GM12878 (cell line): Measurements from ENCODE around the gene RAB3A. TPM values are rescaled to one million over a fixed set of nuclear protein-coding genes. Genes with fewer than 3 reads are reported as not detected.

Experiments
- ATAC-seq: fragments of 200-7000 bp; cut with Tn5 transposase; 3 replicates; pipeline ENCODE4 v1.9.1; 2020; ENCODE audit warnings: mild to moderate bottlenecking, moderate library complexity
- BruUV-seq: library from RNA; stranded (reverse); fragments of 400-500 nt; replicated peaks from 2 replicates; lab custom pipeline; 2021; lab: Mats Ljungman, UMichigan
- CTCF ChIA-PET: fragments of 300-600 bp; sonication (Branson Sonifier 250); formaldehyde crosslinking; extraction: SDS; loops from one replicate; lab custom pipeline; 2021; ENCODE audit warnings: inconsistent platforms; lab: Yijun Ruan, JAX
- POLR2A ChIA-PET: fragments of 350-600 bp; formaldehyde crosslinking; extraction: SDS; loops from one replicate; lab custom pipeline; 2021; ENCODE audit warnings: inconsistent platforms; lab: Charles Lee
- RAD21 ChIA-PET: fragments of 300-600 bp; sonication (Branson Sonifier 250); formaldehyde crosslinking; loops from one replicate; lab custom pipeline; 2023; ENCODE audit warnings: antibody characterized with exemption; ENCODE audit not compliant: unreplicated experiment; lab: Charles Lee
- SMC1A ChIA-PET: fragments of 300-600 bp; sonication (Branson Sonifier 250); formaldehyde crosslinking; loops from one replicate; lab custom pipeline; 2023; ENCODE audit not compliant: unreplicated experiment, uncharacterized antibody; lab: Charles Lee
- DNase-seq: peaks from one replicate; pipeline ENCODE4 v3.0.0-alpha.2; 2011; ENCODE audit warnings: low read depth, low spot score
- FAIRE-seq: peaks from 3 replicates; lab custom pipeline; 2011; peaks lifted over from hg19 to GRCh38; lab: Jason Lieb, UNC
- H2AFZ ChIP-seq: 2 replicates; pipeline ENCODE4 v1.6.0; 2011; ENCODE audit warnings: low read depth, low read length, control low read depth; ENCODE audit not compliant: control insufficient read depth
- H3K27ac ChIP-seq: 2 replicates; pipeline ENCODE4 v1.5.1; 2011; ENCODE audit warnings: control low read depth; ENCODE audit not compliant: control insufficient read depth, insufficient read depth
- H3K27me3 ChIP-seq, 2 experiments: replicated peaks in 1 of 2; 2 replicates each; pipeline versions ENCODE4 v1.6.0 to v1.6.1; 2011; ENCODE audit warnings: low read length in 1 of 2; ENCODE audit not compliant: control insufficient read depth in 2 of 2, insufficient read depth in 2 of 2
- H3K36me3 ChIP-seq, 2 experiments: 2 replicates each; pipeline ENCODE4 v1.5.1; 2011; ENCODE audit warnings: low read length in 1 of 2; ENCODE audit not compliant: control insufficient read depth in 2 of 2, insufficient read depth in 2 of 2
- H3K4me1 ChIP-seq: 2 replicates; pipeline ENCODE4 v1.6.1; 2011; ENCODE audit warnings: mild to moderate bottlenecking, low read length, moderate library complexity, mixed read lengths; ENCODE audit not compliant: control insufficient read depth, insufficient read depth
- H3K4me2 ChIP-seq: 2 replicates; pipeline ENCODE4 v1.6.0; 2011; ENCODE audit warnings: control low read depth; ENCODE audit not compliant: control insufficient read depth, insufficient read depth
- H3K4me3 ChIP-seq: fragments of 200-600 bp; sonication (generic); 2 replicates; pipeline ENCODE4 v1.5.1; 2016
- H3K79me2 ChIP-seq: 2 replicates; pipeline ENCODE4 v1.6.0; 2011; ENCODE audit warnings: low read length; ENCODE audit not compliant: control insufficient read depth, insufficient read depth
- H3K9ac ChIP-seq: 2 replicates; pipeline ENCODE4 v1.8.0; 2011; ENCODE audit warnings: low read length, control low read depth, mixed read lengths; ENCODE audit not compliant: control insufficient read depth, insufficient read depth
- H3K9me3 ChIP-seq: replicated peaks from 3 replicates; pipeline ENCODE4 v1.5.1; 2011; ENCODE audit warnings: mild to moderate bottlenecking, low read length; ENCODE audit not compliant: control insufficient read depth, insufficient read depth
- H4K20me1 ChIP-seq: 2 replicates; pipeline ENCODE4 v1.6.0; 2011; ENCODE audit not compliant: control insufficient read depth, insufficient read depth
- BHLHE40 ChIP-seq, 2 experiments: fragments of 450-650 bp in 1 of 2; IDR thresholded peaks; 2 replicates each; pipeline ENCODE4 v1.6.1; 2011 to 2017; ENCODE audit warnings: low read depth in 2 of 2, borderline replicate concordance in 1 of 2, improper control_type of control experiment in 1 of 2, low read length in 1 of 2, mild to moderate bottlenecking in 1 of 2
- MEF2B ChIP-seq: fragments of 450-650 bp; IDR thresholded peaks from 2 replicates; pipeline ENCODE4 v1.6.1; 2018; ENCODE audit warnings: mild to moderate bottlenecking, moderate library complexity; ENCODE audit not compliant: partially characterized antibody, poor library complexity, severe bottlenecking
- RAD21 ChIP-seq: IDR thresholded peaks from 2 replicates; pipeline ENCODE4 v1.6.1; 2011; ENCODE audit warnings: mild to moderate bottlenecking, low read depth, low read length, moderate library complexity; ENCODE audit not compliant: insufficient read depth
- RUNX3 ChIP-seq: IDR thresholded peaks from 2 replicates; pipeline ENCODE4 v1.6.1; 2012; ENCODE audit warnings: low read length, inconsistent platforms
- WGBS: methylation state at CpG from one replicate; pipeline ENCODE4 v1.1.6; 2016; ENCODE audit warnings: low lambda C conversion rate; ENCODE audit not compliant: insufficient replicate concordance, insufficient coverage; ENCODE audit errors: missing lambda C conversion rate; 5-methylcytosine and 5-hydroxymethylcytosine counted together
- in situ Hi-C: fragments of 300-500 bp; cut with MboI; formaldehyde crosslinking; loops from 9 replicates; pipeline ENCODE4 v1.14.3; 2018; ENCODE audit warnings: mixed read lengths
- intact Hi-C: fragments of 100-400 bp; cut with micrococcal nuclease; formaldehyde crosslinking; loops from one replicate; pipeline ENCODE4 v1.14.2; 2022; ENCODE audit not compliant: unreplicated experiment
- polyA plus RNA-seq, 11 experiments: library from polyadenylated mRNA; depleted of rRNA in 4 of 11; unstranded in 6 of 11; stranded (reverse) in 5 of 11; fragments of >200 nt; fragmentation: Nextera tagmentation in 4 of 11; fragmentation: Illumina TruSeq in 1 of 11; extraction: Ambion mirVana in 4 of 11; extraction: Trizol in 1 of 11; gene quantifications; 1 replicate in 1 of 11; 2 replicates in 10 of 11; pipeline versions ENCODE4 v1.2.1 to v1.2.3, GENCODE V29; 2011 to 2016; ENCODE audit warnings: inconsistent platforms in 2 of 11, missing spikeins in 2 of 11, low read depth in 1 of 11
- total RNA-seq, 4 experiments: library from RNA; depleted of rRNA in 3 of 4; stranded (reverse); fragments of >200 nt in 3 of 4; fragmentation: Illumina TruSeq in 1 of 4; extraction: Trizol in 1 of 4; gene quantifications; 2 replicates each; pipeline versions ENCODE4 v1.2.1 to v1.2.3, GENCODE V29; 2013 to 2021
- TF ChIP-seq, protein P1 (sequence below): fragments of 450-650 bp; IDR thresholded peaks from 2 replicates; pipeline ENCODE4 v1.6.1; 2017; ENCODE audit warnings: mild to moderate bottlenecking, moderate library complexity

Gene RAB3A
- total and polyA plus RNA-seq, 10 of the 15 experiments (the other 5 are each of a cell fraction or from before 2014, with no cell fraction given), result 0.07 to 3.5 (median 1.2) TPM; not detected in 1

DNA sequence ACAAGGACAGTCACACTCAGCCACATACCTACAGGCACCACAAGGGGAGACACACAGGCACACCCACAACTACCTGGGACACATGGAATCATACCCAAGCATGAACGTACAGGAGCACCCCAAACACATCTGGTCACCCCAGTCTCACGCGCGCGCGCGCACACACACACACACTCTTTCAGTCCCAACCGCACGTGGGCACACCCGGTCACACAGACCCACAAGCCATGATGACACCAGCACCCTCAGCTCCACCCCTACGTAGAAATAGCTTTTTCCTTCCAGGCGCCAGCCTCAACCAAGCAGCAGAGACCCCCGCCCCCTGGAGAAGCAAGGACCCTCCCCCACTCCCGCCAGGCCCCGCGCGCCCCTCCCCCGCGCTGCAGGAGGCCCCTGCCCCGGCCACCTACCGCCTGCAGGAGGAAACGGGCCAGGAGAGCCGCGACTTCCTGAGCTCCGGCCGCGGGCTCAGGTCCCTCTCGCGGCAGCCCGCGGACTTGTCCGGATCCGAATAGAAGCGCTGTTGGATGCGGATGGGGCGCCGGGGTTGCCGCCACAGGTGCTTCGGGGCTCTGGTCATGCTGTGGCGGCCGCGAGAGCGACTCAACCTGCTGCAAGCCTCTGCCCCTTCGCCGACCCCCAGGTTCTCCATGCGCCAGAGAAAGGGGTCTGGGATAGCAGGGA lies 28.8 kb upstream of the RAB3A start:
- 0 out of 2 replicates have a peak, but pooled peaks cover 4% of the 10 kb centered on the region for H3K4me1 ChIP-seq
- FAIRE-seq, result no peak
- intact Hi-C loops, result no loop called here
- no peak for TF ChIP-seq RAD21
- peak; percentile 33; the same call in 1 of the 2 replicates for TF ChIP-seq RUNX3
- peak in 1 of 2 experiments; percentile 46; a peak in 2 of 4 replicates for TF ChIP-seq BHLHE40 (IDR thresholded peaks at IDR 0.05; ENCODE audit: borderline replicate concordance in 1 of 2, low read depth in 2 of 2, low read length in 1 of 2)
- 17% methylated on average over 35 of the region's 46 CpGs for WGBS
- RAD21 ChIA-PET, result interaction anchor here (0.5 to 2.4 kb wide), 3 partner anchors 17 to 134 kb away, joined by 3 to 12 read pairs (median 11); no protein-coding TSS in a partner anchor
- CTCF ChIA-PET, result interaction anchor here (0.6 to 3.4 kb wide), 7 partner anchors 11 to 96 kb away, joined by 3 to 20 read pairs (median 3); no protein-coding TSS in a partner anchor
- H3K9ac ChIP-seq, result no peak overlapping the region
- no peak for DNase-seq
- POLR2A ChIA-PET, result interaction anchor here (0.7 to 2.2 kb wide), 2 partner anchors 8 to 27 kb away, joined by 4 to 5 read pairs; no protein-coding TSS in a partner anchor
- H3K36me3 ChIP-seq, result no peaks in the 10 kb centered on the region
- H2AFZ ChIP-seq, result no peak overlapping the region
- H3K4me2 ChIP-seq, result no peak overlapping the region
- BruUV-seq, result no TSS peak
- SMC1A ChIA-PET, result interaction anchor here (1.7 to 2.2 kb wide), 2 partner anchors 47 to 96 kb away, joined by 4 to 6 read pairs; no protein-coding TSS in a partner anchor
- ATAC-seq, result no peak
- H3K79me2 ChIP-seq, result no peaks in the 10 kb centered on the region
- H3K9me3 ChIP-seq, result no peaks in the 10 kb centered on the region; the same call in 2 of the 3 replicates
- in situ Hi-C loops, result no loop called here
- no peak overlapping the region for H3K27ac ChIP-seq
- no peak overlapping the region for H3K4me3 ChIP-seq
- no peaks in the 10 kb centered on the region; a peak in 2 of 4 replicates for H3K27me3 ChIP-seq
- H4K20me1 ChIP-seq, result no peaks in the 10 kb centered on the region

- H3K36me3 ChIP-seq, result no peaks in the 10 kb centered on the region
- no peak overlapping the region for H2AFZ ChIP-seq
- FAIRE-seq (no peak), DNase-seq (no peak), ATAC-seq (no peak)
- no TSS peak for BruUV-seq
- H3K4me2 ChIP-seq, result no peak overlapping the region
- no peak overlapping the region for H3K4me3 ChIP-seq
- peaks cover 11% of the 10 kb centered on the region; the same call in 1 of the 2 replicates for H3K4me1 ChIP-seq
- intact Hi-C loops (no loop called here), in situ Hi-C loops (no loop called here)
- H3K79me2 ChIP-seq, result no peaks in the 10 kb centered on the region
- ChIA-PET SMC1A (interaction anchor here (0.8 to 2.2 kb wide), 6 partner anchors 9 to 97 kb away, joined by 3 to 6 read pairs (median 4); partner anchors contain the start of gene IFI30), CTCF (interaction anchor here (0.8 to 3.4 kb wide), 10 partner anchors 19 to 180 kb away, joined by 3 to 20 read pairs (median 4); partner anchors contain the start of gene LSM4), POLR2A (interaction anchor here (0.5 to 2.2 kb wide), 7 partner anchors 8 to 85 kb away, joined by 3 to 7 read pairs (median 4); partner anchors contain the start of gene MPV17L2), RAD21 (interaction anchor here (0.6 to 2.4 kb wide), 4 partner anchors 17 to 97 kb away, joined by 3 to 12 read pairs (median 7); no protein-coding TSS in a partner anchor)
- H3K27me3 ChIP-seq, result peaks cover 0 to 2% of the 10 kb centered on the region in 2 experiments; a peak in 2 of 4 replicates
- H3K27ac ChIP-seq, result no peak overlapping the region
- H3K9me3 ChIP-seq, result no peaks in the 10 kb centered on the region; the same call in 2 of the 3 replicates
- TF ChIP-seq, protein P1, sequence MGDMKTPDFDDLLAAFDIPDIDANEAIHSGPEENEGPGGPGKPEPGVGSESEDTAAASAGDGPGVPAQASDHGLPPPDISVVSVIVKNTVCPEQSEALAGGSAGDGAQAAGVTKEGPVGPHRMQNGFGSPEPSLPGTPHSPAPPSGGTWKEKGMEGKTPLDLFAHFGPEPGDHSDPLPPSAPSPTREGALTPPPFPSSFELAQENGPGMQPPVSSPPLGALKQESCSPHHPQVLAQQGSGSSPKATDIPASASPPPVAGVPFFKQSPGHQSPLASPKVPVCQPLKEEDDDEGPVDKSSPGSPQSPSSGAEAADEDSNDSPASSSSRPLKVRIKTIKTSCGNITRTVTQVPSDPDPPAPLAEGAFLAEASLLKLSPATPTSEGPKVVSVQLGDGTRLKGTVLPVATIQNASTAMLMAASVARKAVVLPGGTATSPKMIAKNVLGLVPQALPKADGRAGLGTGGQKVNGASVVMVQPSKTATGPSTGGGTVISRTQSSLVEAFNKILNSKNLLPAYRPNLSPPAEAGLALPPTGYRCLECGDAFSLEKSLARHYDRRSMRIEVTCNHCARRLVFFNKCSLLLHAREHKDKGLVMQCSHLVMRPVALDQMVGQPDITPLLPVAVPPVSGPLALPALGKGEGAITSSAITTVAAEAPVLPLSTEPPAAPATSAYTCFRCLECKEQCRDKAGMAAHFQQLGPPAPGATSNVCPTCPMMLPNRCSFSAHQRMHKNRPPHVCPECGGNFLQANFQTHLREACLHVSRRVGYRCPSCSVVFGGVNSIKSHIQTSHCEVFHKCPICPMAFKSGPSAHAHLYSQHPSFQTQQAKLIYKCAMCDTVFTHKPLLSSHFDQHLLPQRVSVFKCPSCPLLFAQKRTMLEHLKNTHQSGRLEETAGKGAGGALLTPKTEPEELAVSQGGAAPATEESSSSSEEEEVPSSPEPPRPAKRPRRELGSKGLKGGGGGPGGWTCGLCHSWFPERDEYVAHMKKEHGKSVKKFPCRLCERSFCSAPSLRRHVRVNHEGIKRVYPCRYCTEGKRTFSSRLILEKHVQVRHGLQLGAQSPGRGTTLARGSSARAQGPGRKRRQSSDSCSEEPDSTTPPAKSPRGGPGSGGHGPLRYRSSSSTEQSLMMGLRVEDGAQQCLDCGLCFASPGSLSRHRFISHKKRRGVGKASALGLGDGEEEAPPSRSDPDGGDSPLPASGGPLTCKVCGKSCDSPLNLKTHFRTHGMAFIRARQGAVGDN, result no peak
- TF ChIP-seq MEF2B, result peak; percentile 34
- no peak overlapping the region for H3K9ac ChIP-seq
- 0% methylated on average over 4 of the region's 4 CpGs for WGBS
- H4K20me1 ChIP-seq, result no peaks in the 10 kb centered on the region
Observed at GRCh38 chr19:18231775-18232174, 27.9 kb upstream of the RAB3A start.
